HG03432 (cell line): ENCODE results near the gene CENPO.

ENCODE experiments used
- ATAC-seq: cut with Tn5 transposase; IDR thresholded peaks from one replicate; pipeline ENCODE4 v1.9.1; 2021; ENCODE audit warnings: mild to moderate bottlenecking, moderate library complexity; ENCODE audit not compliant: unreplicated experiment

Gene CENPO

GRCh38 chr2:24836206-24836605 is 43.0 kb downstream of the CENPO start:
- ATAC-seq, result no peak

- no peak for ATAC-seq
Observed at GRCh38 chr2:24836706-24837105, 43.5 kb downstream of the CENPO start.

GRCh38 chr2:24837996-24838513 is 44.8 kb downstream of the CENPO start:
- no peak for ATAC-seq

- no peak for ATAC-seq
Observed at GRCh38 chr2:24838541-24838940, 45.3 kb downstream of the CENPO start.

- no peak for ATAC-seq
Observed at GRCh38 chr2:24839729-24840128, 46.5 kb downstream of the CENPO start.

GRCh38 chr2:24840164-24840869 is 47.1 kb downstream of the CENPO start:
- no peak for ATAC-seq

GRCh38 chr2:24840962-24841945 is 48.0 kb downstream of the CENPO start:
- ATAC-seq, result no peak

- ATAC-seq, result no peak
Observed at GRCh38 chr2:24842081-24843050, 49.1 kb downstream of the CENPO start.

GRCh38 chr2:24843330-24843860 is 50.2 kb downstream of the CENPO start:
- no peak for ATAC-seq

GRCh38 chr2:24844023-24844685 is 50.9 kb downstream of the CENPO start:
- ATAC-seq, result no peak

GRCh38 chr2:24845691-24846090 is 52.5 kb downstream of the CENPO start:
- no peak for ATAC-seq

- ATAC-seq, result no peak
Observed at GRCh38 chr2:24850944-24851343, 57.7 kb downstream of the CENPO start.

- ATAC-seq, result no peak
Observed at GRCh38 chr2:24852026-24852425, 58.8 kb downstream of the CENPO start.

- ATAC-seq, result no peak
Observed at GRCh38 chr2:24852431-24853020, 59.3 kb downstream of the CENPO start.

GRCh38 chr2:24853046-24853445 is 59.8 kb downstream of the CENPO start:
- ATAC-seq, result no peak

GRCh38 chr2:24853996-24854395 is 60.8 kb downstream of the CENPO start:
- ATAC-seq, result no peak

- no peak for ATAC-seq
Observed at GRCh38 chr2:24855022-24855622, 61.9 kb downstream of the CENPO start.

GRCh38 chr2:24855726-24856125 is 62.5 kb downstream of the CENPO start:
- no peak for ATAC-seq

GRCh38 chr2:24856791-24857211 is 63.6 kb downstream of the CENPO start:
- ATAC-seq, result no peak
